Psoas muscle (tissue), 8 donors: ENCODE measurements around the gene TMEM54. TPM values are rescaled to one million over a fixed set of nuclear protein-coding genes. Genes with fewer than 3 reads are reported as not detected.

ENCODE experiments used
- ATAC-seq, 4 donors: fragments of 200-7000 bp; cut with Tn5 transposase; one replicate each; pipeline ENCODE4 v1.9.1; 2020; ENCODE audit warnings: moderate library complexity in 3 of 4, mild to moderate bottlenecking in 2 of 4
- DNase-seq, 2 donors: peaks; one replicate each; pipeline ENCODE4 v3.0.0-alpha.2; 2020
- H3K27ac ChIP-seq: fragments of 200-600 bp; one replicate; pipeline ENCODE4 v1.8.0; 2022
- H3K27me3 ChIP-seq, 3 donors: fragments of 200-600 bp in 1 of 3; one replicate each; pipeline versions ENCODE4 v1.6.1 to v1.8.0; 2013 to 2022; ENCODE audit warnings: low read length in 2 of 3, mild to moderate bottlenecking in 2 of 3, moderate library complexity in 1 of 3; ENCODE audit not compliant: insufficient read depth in 3 of 3
- H3K36me3 ChIP-seq, 2 donors: fragments of 200-600 bp in 1 of 2; one replicate each; pipeline versions ENCODE4 v1.6.1 to v1.8.0; 2013 to 2022; ENCODE audit warnings: low read depth in 1 of 2, mild to moderate bottlenecking in 1 of 2, moderate library complexity in 1 of 2; ENCODE audit not compliant: insufficient read depth in 1 of 2
- H3K4me1 ChIP-seq: fragments of 200-600 bp; one replicate; pipeline ENCODE4 v1.8.0; 2022
- H3K4me3 ChIP-seq: fragments of 200-600 bp; one replicate; pipeline ENCODE4 v1.8.0; 2022; ENCODE audit warnings: mild to moderate bottlenecking
- H3K9me3 ChIP-seq: fragments of 200-600 bp; one replicate; pipeline ENCODE4 v1.8.0; 2022
- WGBS, 3 donors: extraction: QIAGEN DNeasy Blood & Tissue Kit; methylation state at CpG; one replicate each; pipeline versions ENCODE4 v1.1.6 to v1.1.7; 2013; 5-methylcytosine and 5-hydroxymethylcytosine counted together
- intact Hi-C, 2 donors: fragments of 100-400 bp; cut with DNase I; formaldehyde crosslinking; loops; one replicate each; pipeline versions ENCODE4 v1.11.0 to v1.14.2; 2022
- polyA plus RNA-seq, 3 donors: library from polyadenylated mRNA; stranded (reverse); fragments of 200-250 nt; gene quantifications; one replicate each; pipeline ENCODE4 v1.2.3, GENCODE V29; 2013
- total RNA-seq, 4 donors: library from RNA; stranded (reverse); fragmentation: NEBNext Ultra II Directional in 2 of 4; extraction: Animal tissue kit (Norgen Biotek cat#: 25700) in 2 of 4; gene quantifications; one replicate each; pipeline versions ENCODE4 v1.2.1 to v1.2.4, GENCODE V29; 2021 to 2023
- TF ChIP-seq, protein P1 (sequence below): fragments of 200-600 bp; IDR thresholded peaks from one replicate; pipeline ENCODE4 v1.8.0; 2022; ENCODE audit warnings: antibody characterized with exemption
- donor health status: healthy with polysubstance abuse.
- donor health status: DM: no; HTN: no; CAD: no; lungs with moderate emphysema.
- donor health status: Bipolar disorder and iron deficiency.
- donor health status: healthy.
- donor health status: DM: yes; HTN: yes; CAD: no.
- donor health status: DM: no; HTN: no; CAD: no.
- donor health status: DM: no; HTN: no; CAD: no.
- donor health status: DM: yes; HTN: yes; CAD: no.

The TMEM54 gene
- total and polyA plus RNA-seq, 7 donors: 4.7 to 11.8 (median 5.9) TPM

DNA sequence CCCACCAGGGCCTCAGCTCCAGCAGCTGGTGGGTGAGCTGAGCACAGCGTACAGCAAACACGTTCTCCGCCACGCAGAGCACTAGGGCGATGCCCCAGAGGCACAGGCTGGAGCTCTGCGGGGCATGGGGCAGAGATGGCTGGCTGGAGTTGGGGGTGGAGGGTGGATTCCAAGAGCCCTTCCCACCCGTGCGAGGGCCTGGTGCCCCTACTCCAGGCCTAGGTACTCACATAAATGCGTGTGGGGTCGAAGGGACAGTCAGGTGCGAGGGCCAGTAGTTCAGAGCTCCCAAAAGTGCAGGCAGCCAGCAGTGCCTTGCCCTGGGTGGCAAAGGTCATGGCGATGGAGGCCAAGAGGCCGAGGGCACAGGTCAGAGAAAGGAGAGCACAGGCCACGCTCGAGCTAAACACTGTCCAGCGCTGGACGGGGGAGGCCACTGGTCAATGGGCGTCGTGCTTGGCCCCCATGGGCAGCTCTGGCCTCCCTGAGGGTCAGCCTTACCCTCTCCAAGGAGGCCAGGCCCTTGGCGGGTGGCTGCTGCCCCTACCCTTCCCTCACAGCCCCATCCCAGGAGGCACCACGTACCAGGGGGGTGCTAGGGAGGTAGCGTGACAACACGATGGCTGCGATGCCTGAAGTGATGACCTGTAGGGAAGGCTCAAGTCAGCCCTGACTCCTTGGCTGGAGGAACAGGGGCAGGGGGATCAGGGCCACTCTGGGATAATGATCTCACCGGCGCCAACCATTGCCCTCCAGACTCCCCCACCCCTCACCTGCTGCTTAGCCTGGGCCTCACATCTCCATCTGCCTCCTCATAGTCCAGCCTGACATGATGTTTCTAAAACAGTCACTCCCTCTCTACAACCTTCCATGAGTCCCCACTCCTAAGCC is 5.6 kb downstream of the TMEM54 start:
- Histone ChIP-seq H3K27me3 (peaks cover 0 to 34% (median 17%) of the 10 kb centered on the region in 3 donors), H3K9me3 (no peaks in the 10 kb centered on the region), H3K27ac (no peak overlapping the region), H3K4me3 (no peak overlapping the region), H3K4me1 (no peaks in the 10 kb centered on the region), H3K36me3 (no peaks in the 10 kb centered on the region)
- TF ChIP-seq, protein P1, sequence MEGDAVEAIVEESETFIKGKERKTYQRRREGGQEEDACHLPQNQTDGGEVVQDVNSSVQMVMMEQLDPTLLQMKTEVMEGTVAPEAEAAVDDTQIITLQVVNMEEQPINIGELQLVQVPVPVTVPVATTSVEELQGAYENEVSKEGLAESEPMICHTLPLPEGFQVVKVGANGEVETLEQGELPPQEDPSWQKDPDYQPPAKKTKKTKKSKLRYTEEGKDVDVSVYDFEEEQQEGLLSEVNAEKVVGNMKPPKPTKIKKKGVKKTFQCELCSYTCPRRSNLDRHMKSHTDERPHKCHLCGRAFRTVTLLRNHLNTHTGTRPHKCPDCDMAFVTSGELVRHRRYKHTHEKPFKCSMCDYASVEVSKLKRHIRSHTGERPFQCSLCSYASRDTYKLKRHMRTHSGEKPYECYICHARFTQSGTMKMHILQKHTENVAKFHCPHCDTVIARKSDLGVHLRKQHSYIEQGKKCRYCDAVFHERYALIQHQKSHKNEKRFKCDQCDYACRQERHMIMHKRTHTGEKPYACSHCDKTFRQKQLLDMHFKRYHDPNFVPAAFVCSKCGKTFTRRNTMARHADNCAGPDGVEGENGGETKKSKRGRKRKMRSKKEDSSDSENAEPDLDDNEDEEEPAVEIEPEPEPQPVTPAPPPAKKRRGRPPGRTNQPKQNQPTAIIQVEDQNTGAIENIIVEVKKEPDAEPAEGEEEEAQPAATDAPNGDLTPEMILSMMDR: no peak
- intact Hi-C loops: no loop called here
- 90 to 93% (median 90%) methylated on average over 24 to 26 of the region's 26 CpGs for whole genome bisulfite sequencing, 3 donors
- no peak for DNase-seq
- no peak for ATAC-seq

DNA sequence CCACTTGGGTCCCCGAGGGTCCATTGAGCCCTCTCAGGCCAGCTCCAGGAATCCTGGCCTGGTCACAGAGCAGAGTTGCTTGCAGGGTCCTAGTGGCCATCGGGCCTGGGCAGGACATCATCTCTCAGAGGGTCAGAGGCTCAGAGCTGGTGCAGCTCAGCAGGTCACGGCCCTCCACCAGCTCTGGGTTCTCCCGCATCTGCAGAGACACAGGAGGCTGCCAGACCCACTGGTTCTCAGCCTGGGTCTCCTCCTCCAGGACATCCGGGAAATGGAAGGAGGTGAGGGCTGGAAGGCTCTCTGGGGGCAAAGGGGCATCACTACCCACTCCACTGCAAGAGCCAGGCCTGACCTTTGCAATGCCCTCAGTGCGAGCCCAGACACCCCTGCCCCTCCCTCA is 6.5 kb downstream of the TMEM54 start:
- ATAC-seq: no peak
- 82 to 95% (median 87%) methylated on average over 6 of the region's 6 CpGs for WGBS, 3 donors
- Histone ChIP-seq H3K27me3 (peaks cover 0 to 34% (median 16%) of the 10 kb centered on the region in 3 donors), H3K9me3 (no peaks in the 10 kb centered on the region), H3K4me1 (no peaks in the 10 kb centered on the region), H3K4me3 (no peak overlapping the region), H3K27ac (no peak overlapping the region), H3K36me3 (no peaks in the 10 kb centered on the region)
- TF ChIP-seq, protein P1: no peak
- intact Hi-C loops: no loop called here
- DNase-seq: no peak

DNA sequence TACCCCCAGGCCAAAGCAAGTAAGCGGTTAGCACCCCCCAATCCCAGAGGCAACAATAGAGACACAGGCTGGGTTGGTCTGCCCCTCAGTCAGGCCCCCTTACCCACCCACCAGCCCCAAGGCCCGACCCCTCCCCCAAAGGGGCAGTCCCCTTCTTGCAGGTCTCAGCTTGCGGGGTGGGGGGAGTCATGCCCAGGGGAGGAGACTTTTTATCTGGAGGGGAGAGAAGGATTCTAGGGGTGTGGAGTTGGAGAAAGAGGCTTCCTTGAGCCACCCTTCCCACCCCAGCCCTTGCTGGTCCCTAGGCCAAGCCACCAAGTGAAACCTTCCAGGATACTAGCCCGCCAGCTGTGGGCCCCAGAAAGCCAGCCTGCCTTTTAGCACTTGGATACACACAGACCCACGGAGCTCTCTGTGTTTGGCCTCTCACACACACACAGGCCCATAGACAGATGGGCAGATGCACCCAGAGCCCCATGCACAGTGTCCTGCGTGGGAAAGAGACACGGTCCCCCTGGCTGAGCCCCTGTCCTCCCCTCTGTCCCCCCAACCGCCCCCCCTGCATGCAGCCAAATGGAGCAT is 7.1 kb downstream of the TMEM54 start:
- TF ChIP-seq, protein P1: no peak
- no peaks in the 10 kb centered on the region for H3K4me1 ChIP-seq
- no peak overlapping the region for H3K4me3 ChIP-seq
- no peaks in the 10 kb centered on the region for H3K9me3 ChIP-seq
- H3K27me3 ChIP-seq: peaks cover 0 to 34% (median 16%) of the 10 kb centered on the region in 3 donors
- no peaks in the 10 kb centered on the region for H3K36me3 ChIP-seq
- DNase-seq: no peak
- 69 to 81% (median 72%) methylated on average over 8 of the region's 8 CpGs for WGBS, 3 donors
- no peak overlapping the region for H3K27ac ChIP-seq
- peak in 1 of 4 donors; percentile 7 for ATAC-seq
- intact Hi-C loops: no loop called here

DNA sequence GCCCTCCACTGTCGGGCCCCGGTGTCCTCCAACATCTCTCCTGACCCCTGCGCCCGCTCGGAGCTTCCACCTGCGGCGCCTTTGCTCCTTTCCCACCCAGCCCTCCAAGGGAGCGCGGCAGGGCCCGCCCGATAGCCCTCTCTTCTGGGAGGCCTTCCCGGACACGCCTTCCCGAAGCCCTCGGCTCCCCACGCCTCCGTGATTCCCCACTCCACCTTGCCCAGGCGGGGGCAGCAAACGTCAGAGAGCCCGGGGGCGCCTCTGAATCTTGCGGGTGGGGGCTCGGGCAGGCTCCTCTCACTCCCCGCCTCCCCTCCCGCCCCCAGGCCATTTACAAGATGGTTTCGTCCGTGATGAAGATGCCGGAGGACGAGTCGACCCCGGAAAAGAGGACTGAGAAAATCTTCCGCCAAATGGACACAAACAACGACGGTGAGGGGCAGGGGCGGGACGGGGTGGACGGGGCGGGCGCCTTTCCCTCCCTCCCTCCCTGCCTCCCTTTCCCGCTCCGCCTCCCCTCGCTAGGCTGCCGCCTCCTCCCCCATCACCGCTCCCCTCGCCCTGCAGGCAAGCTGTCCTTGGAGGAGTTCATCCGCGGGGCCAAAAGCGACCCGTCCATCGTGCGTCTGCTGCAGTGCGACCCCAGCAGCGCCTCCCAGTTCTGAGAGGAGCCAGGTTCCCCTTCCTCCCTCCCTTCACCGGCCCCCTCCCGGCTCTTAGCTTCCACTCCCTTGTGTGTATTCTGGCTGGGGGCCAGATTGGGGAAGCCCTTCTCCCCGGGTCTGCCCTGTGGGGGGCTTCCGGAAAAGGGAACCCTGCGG is 7.8 kb downstream of the TMEM54 start:
- 3% methylated on average over 45 to 58 of the region's 58 CpGs for WGBS, 3 donors
- Histone ChIP-seq H3K27ac (no peak overlapping the region), H3K4me3 (peak overlapping the region; percentile 64), H3K4me1 (no peaks in the 10 kb centered on the region), H3K9me3 (no peaks in the 10 kb centered on the region), H3K36me3 (no peaks in the 10 kb centered on the region), H3K27me3 (peaks cover 0 to 37% (median 18%) of the 10 kb centered on the region in 3 donors)
- intact Hi-C loops: no loop called here
- ATAC-seq: peak in 3 of 4 donors; percentile 30 to 58 (median 39)
- TF ChIP-seq, protein P1: no peak
- DNase-seq: peak; percentile 43 to 61
